ENCODE results near the gene ELL2.
"Not testable (repeated sequence)": the region's sequence is repeated elsewhere in the genome, so short reads cannot be mapped to it uniquely, and the experiment has no call there.

The ELL2 gene

DNA sequence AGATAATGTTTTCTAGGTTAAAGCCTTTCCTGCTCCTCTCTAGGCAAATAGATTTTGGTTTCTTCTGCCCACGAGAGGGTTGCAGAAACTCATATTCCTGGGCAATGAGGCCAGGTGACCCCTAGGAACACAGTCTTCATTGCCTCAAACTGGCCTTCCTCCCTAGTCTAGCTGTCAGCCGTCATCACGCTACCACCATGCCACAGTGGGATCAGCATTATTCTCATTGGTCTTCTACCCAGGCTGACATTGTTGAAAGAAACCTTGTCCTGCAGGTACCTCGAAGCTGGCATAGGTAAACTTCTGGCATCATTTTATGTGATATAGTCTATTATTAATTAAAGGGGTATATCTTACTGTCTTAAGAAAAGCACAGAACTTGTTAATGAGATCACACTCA, 51.1 kb downstream of the ELL2 start:
- 95 to 96% methylated on average over 3 to 4 of the region's 4 CpGs for WGBS, 2 experiments
- peaks cover 10% of the 10 kb centered on the region for H3K4me1 ChIP-seq (ENCODE audit: control insufficient read depth, insufficient read depth, low read length)
- H3K4me3 ChIP-seq (ENCODE audit: insufficient read depth, low read depth, low read length) = no peak overlapping the region
- H3K27me3 ChIP-seq (ENCODE audit: control insufficient read depth, insufficient read depth, low read length, poor library complexity, severe bottlenecking) = no peaks in the 10 kb centered on the region
- no peaks in the 10 kb centered on the region for H3K36me3 ChIP-seq (ENCODE audit: control insufficient read depth, insufficient read depth, low read length)
- H3K27ac ChIP-seq (ENCODE audit: insufficient read depth, low read depth, low read length, poor library complexity, severe bottlenecking) = no peak overlapping the region
- no peaks in the 10 kb centered on the region for H3K9me3 ChIP-seq (ENCODE audit: control insufficient read depth, low read length)

- WGBS, 2 experiments = 88% methylated on average over 1 of the region's 1 CpG; no CpG with 5 or more reads in 1 of the 2 experiments
- Histone ChIP-seq H3K27ac (ENCODE audit: insufficient read depth, low read depth, low read length, poor library complexity, severe bottlenecking) (no peak overlapping the region), H3K36me3 (ENCODE audit: control insufficient read depth, insufficient read depth, low read length) (no peaks in the 10 kb centered on the region), H3K9me3 (ENCODE audit: control insufficient read depth, low read length) (no peaks in the 10 kb centered on the region), H3K4me3 (ENCODE audit: insufficient read depth, low read depth, low read length) (no peak overlapping the region), H3K27me3 (ENCODE audit: control insufficient read depth, insufficient read depth, low read length, poor library complexity, severe bottlenecking) (no peaks in the 10 kb centered on the region), H3K4me1 (ENCODE audit: control insufficient read depth, insufficient read depth, low read length) (peaks cover 10% of the 10 kb centered on the region)
Observed at GRCh38 chr5:95909738-95910137, 51.9 kb downstream of the ELL2 start.

- Histone ChIP-seq H3K4me1 (ENCODE audit: control insufficient read depth, insufficient read depth, low read length) (peaks cover 10% of the 10 kb centered on the region), H3K27ac (ENCODE audit: insufficient read depth, low read depth, low read length, poor library complexity, severe bottlenecking) (no peak overlapping the region), H3K4me3 (ENCODE audit: insufficient read depth, low read depth, low read length) (no peak overlapping the region), H3K36me3 (ENCODE audit: control insufficient read depth, insufficient read depth, low read length) (no peaks in the 10 kb centered on the region), H3K27me3 (ENCODE audit: control insufficient read depth, insufficient read depth, low read length, poor library complexity, severe bottlenecking) (no peaks in the 10 kb centered on the region), H3K9me3 (ENCODE audit: control insufficient read depth, low read length) (no peaks in the 10 kb centered on the region)
Observed at GRCh38 chr5:95908799-95909198, 52.9 kb downstream of the ELL2 start.

DNA sequence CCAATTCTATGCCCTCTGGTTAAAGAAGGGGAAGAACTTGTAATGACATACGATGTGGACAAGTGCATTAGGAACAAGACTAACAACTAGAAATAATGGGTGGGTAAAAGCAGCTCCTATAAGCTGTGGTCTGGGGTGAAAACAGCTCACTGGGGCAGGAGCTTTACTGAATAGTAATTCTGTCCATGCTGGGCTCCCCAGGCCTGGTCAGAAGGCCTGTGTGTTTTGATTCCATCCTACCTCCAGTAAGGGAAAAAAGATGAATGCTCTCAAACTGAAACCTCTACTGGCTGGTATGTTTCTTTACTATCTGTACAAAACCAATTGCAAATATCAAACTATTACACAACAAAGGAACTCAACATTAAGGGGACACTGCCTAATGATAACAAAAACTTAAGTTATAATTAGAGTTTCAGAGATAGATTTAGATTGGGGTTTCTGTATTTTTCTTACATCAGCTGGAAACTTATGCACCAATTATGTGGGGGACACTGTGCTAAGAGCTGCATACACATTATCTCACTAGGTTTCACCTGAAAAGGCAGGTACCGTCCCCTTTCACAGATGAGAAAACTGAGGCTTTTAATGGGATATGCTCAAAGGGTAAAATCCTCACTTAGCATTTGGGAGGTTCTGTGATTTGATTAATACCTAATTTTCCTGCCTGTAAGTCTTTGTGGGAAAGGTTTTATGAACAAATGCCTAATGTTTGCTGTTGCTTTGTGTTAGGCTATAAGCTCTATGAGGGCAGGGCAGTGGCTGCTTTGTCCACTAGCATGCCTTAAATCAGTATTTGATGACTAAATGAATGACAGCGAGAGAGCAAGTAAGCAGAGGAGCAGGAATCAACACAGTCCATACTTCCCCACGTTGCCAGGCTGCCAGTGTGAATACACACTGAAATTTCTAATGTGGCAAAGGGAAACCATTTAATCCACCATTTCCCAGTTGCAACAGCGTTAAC, 53.6 kb downstream of the ELL2 start:
- WGBS, 2 experiments = 92 to 93% methylated on average over 4 to 5 of the region's 5 CpGs
- Histone ChIP-seq H3K9me3 (ENCODE audit: control insufficient read depth, low read length) (no peaks in the 10 kb centered on the region), H3K4me1 (ENCODE audit: control insufficient read depth, insufficient read depth, low read length) (peaks cover 10% of the 10 kb centered on the region), H3K27ac (ENCODE audit: insufficient read depth, low read depth, low read length, poor library complexity, severe bottlenecking) (no peak overlapping the region), H3K4me3 (ENCODE audit: insufficient read depth, low read depth, low read length) (no peak overlapping the region), H3K36me3 (ENCODE audit: control insufficient read depth, insufficient read depth, low read length) (no peaks in the 10 kb centered on the region), H3K27me3 (ENCODE audit: control insufficient read depth, insufficient read depth, low read length, poor library complexity, severe bottlenecking) (no peaks in the 10 kb centered on the region)

DNA sequence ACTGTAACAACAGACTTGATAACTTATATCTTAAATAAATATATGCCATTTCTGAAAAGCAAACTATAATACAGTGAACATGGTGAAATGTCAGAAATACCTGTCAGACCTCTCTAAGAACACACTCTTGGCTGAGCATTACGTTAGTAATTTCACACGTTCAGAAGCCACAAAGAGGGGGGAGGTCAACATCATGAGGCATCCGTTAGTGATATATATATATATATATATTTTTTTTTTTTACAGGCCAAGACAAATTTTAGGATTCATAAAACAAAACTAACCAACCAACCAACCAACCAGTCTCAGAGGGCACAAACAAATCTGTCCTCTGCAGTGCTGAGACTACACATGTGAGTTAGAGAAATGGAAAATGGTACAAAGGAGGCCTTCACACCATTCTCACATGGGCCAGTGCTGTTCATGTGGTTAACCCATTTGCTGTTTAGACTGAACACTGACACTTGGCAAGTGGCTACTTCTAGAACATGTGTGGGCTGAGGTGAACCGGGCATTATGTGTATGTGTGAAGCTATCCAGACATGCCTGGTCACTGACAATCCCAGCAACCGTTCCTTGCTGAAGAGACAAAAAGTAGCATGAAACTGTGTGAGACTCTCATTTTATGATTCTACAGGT, 54.5 kb downstream of the ELL2 start:
- WGBS, 2 experiments = 98 to 100% methylated on average over 3 to 4 of the region's 5 CpGs

GRCh38 chr5:95906398-95906797, 55.3 kb downstream of the ELL2 start:
- H3K36me3 ChIP-seq (ENCODE audit: control insufficient read depth, insufficient read depth, low read length); H3K4me3 ChIP-seq (ENCODE audit: insufficient read depth, low read depth, low read length); H3K9me3 ChIP-seq (ENCODE audit: control insufficient read depth, low read length); H3K27me3 ChIP-seq (ENCODE audit: control insufficient read depth, insufficient read depth, low read length, poor library complexity, severe bottlenecking); H3K27ac ChIP-seq (ENCODE audit: insufficient read depth, low read depth, low read length, poor library complexity, severe bottlenecking): not testable (repeated sequence)
- WGBS, 2 experiments = 82 to 86% methylated on average over 3 of the region's 3 CpGs
- peaks cover 10% of the 10 kb centered on the region for H3K4me1 ChIP-seq (ENCODE audit: control insufficient read depth, insufficient read depth, low read length)

More for the DNA sequence above, 54.5 kb downstream of the ELL2 start:
- peaks cover 10% of the 10 kb centered on the region for H3K4me1 ChIP-seq (ENCODE audit: control insufficient read depth, insufficient read depth, low read length)
- no peaks in the 10 kb centered on the region for H3K36me3 ChIP-seq (ENCODE audit: control insufficient read depth, insufficient read depth, low read length)
- H3K4me3 ChIP-seq (ENCODE audit: insufficient read depth, low read depth, low read length) = no peak overlapping the region
- no peaks in the 10 kb centered on the region for H3K9me3 ChIP-seq (ENCODE audit: control insufficient read depth, low read length)
- H3K27ac ChIP-seq (ENCODE audit: insufficient read depth, low read depth, low read length, poor library complexity, severe bottlenecking) = no peak overlapping the region
- no peaks in the 10 kb centered on the region for H3K27me3 ChIP-seq (ENCODE audit: control insufficient read depth, insufficient read depth, low read length, poor library complexity, severe bottlenecking)

DNA sequence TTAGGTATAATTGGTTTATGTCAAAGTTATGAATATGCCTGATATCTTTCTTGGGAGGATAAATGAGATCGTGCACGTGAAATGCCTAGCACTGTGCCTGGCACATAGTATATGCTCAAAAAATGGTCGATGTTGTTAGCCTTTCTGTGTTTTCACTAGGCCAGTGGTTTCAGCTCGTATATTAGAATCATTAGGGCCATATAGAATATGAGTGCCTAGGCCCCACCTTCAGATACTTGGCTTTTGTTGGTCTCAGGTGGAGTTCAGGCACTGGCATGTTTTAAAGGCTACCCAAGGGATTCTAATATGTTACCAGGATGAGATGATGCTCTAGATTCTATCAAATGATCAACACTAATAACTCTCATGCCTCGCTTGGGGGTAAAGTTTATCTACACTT, 56.8 kb downstream of the ELL2 start:
- Histone ChIP-seq H3K9me3 (ENCODE audit: control insufficient read depth, low read length) (no peaks in the 10 kb centered on the region), H3K27me3 (ENCODE audit: control insufficient read depth, insufficient read depth, low read length, poor library complexity, severe bottlenecking) (no peaks in the 10 kb centered on the region), H3K36me3 (ENCODE audit: control insufficient read depth, insufficient read depth, low read length) (no peaks in the 10 kb centered on the region), H3K27ac (ENCODE audit: insufficient read depth, low read depth, low read length, poor library complexity, severe bottlenecking) (no peak overlapping the region), H3K4me3 (ENCODE audit: insufficient read depth, low read depth, low read length) (no peak overlapping the region), H3K4me1 (ENCODE audit: control insufficient read depth, insufficient read depth, low read length) (peaks cover 10% of the 10 kb centered on the region)
- WGBS, 2 experiments = 92 to 93% methylated on average over 4 to 5 of the region's 5 CpGs

GRCh38 chr5:95903838-95904237, 57.8 kb downstream of the ELL2 start:
- H3K4me3 ChIP-seq (ENCODE audit: insufficient read depth, low read depth, low read length) = no peak overlapping the region
- 93% methylated on average over 4 of the region's 4 CpGs for WGBS, 2 experiments
- no peak overlapping the region for H3K27ac ChIP-seq (ENCODE audit: insufficient read depth, low read depth, low read length, poor library complexity, severe bottlenecking)
- no peaks in the 10 kb centered on the region for H3K27me3 ChIP-seq (ENCODE audit: control insufficient read depth, insufficient read depth, low read length, poor library complexity, severe bottlenecking)
- H3K36me3 ChIP-seq (ENCODE audit: control insufficient read depth, insufficient read depth, low read length) = no peaks in the 10 kb centered on the region
- peaks cover 3% of the 10 kb centered on the region for H3K4me1 ChIP-seq (ENCODE audit: control insufficient read depth, insufficient read depth, low read length)
- no peaks in the 10 kb centered on the region for H3K9me3 ChIP-seq (ENCODE audit: control insufficient read depth, low read length)

DNA sequence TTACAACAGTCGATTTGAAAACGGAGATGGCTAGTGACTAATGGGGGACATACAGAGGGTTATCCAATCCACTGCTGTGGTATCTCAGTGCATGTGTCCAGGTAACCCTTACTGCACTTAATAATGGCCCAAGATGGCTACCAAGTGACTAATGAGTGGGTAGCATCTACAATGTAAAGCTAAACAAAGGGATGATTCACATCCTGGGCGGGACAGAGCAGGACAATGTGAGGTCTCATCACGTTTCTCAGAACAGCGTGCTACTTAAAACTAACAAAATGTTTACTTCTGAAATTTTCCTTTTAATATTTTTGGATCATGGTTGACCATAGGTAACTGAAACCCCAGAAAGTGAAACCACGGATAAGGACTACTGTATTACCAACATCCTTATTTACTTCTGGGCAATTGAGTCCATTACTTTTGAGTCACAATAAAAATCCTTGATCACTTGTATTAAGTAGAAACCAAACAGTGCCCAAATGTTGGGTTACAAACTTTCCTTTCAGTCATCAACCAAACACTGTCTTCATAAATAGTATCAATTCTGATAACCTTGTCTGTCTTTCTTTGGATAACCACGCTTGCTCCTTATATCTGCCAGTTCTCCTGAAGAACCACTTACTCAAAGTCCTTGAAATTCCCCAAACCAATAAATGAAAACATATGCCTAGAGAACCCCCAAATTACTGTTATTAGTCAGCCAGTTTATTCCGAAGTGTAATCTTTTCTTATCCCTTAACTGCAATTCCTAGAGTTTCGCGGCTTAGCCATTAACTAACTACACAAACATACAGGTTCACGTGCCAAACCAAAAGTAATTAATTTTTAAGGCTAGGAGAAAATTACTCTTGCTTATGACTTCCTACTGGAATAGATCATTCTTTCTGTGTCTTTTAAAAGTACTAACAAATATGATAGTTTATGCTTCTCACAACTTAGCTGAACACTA, 59.7 kb downstream of the ELL2 start:
- no peaks in the 10 kb centered on the region for H3K27me3 ChIP-seq (ENCODE audit: control insufficient read depth, insufficient read depth, low read length, poor library complexity, severe bottlenecking)
- WGBS, 2 experiments = 90 to 97% methylated on average over 9 to 11 of the region's 11 CpGs
- H3K36me3 ChIP-seq (ENCODE audit: control insufficient read depth, insufficient read depth, low read length) = no peaks in the 10 kb centered on the region
- no peak overlapping the region for H3K4me3 ChIP-seq (ENCODE audit: insufficient read depth, low read depth, low read length)
- H3K27ac ChIP-seq (ENCODE audit: insufficient read depth, low read depth, low read length, poor library complexity, severe bottlenecking) = no peak overlapping the region
- no peaks in the 10 kb centered on the region for H3K4me1 ChIP-seq (ENCODE audit: control insufficient read depth, insufficient read depth, low read length)
- H3K9me3 ChIP-seq (ENCODE audit: control insufficient read depth, low read length) = no peaks in the 10 kb centered on the region

All from ectodermal cell (in vitro differentiated cells).